Globus pallidus (tissue), 1 donor: ENCODE measurements around the gene ELMO1.

Experiments
- DNase-seq: peaks from one replicate; pipeline ENCODE4 v3.0.0-alpha.2; 2015; ENCODE audit warnings: low spot score

The ELMO1 gene

GRCh38 chr7:36946401-36946739 is 502.3 kb downstream of the ELMO1 start:
- no peak for DNase-seq

GRCh38 chr7:36945612-36946400 is 502.9 kb downstream of the ELMO1 start:
- DNase-seq = no peak

GRCh38 chr7:36944838-36945237 is 503.8 kb downstream of the ELMO1 start:
- DNase-seq = no peak

GRCh38 chr7:36943591-36944435 is 504.9 kb downstream of the ELMO1 start:
- no peak for DNase-seq

- no peak for DNase-seq
These were observed 505.7 kb downstream of the ELMO1 start for GRCh38 chr7:36942955-36943354.

- DNase-seq = no peak
These were observed 506.1 kb downstream of the ELMO1 start for GRCh38 chr7:36942541-36942940.

- no peak for DNase-seq
These were observed 506.6 kb downstream of the ELMO1 start for GRCh38 chr7:36942025-36942424.

GRCh38 chr7:36941359-36941758 is 507.3 kb downstream of the ELMO1 start:
- no peak for DNase-seq

- DNase-seq = no peak
These were observed 508.8 kb downstream of the ELMO1 start for GRCh38 chr7:36939816-36940215.

GRCh38 chr7:36937754-36938563 is 510.7 kb downstream of the ELMO1 start:
- no peak for DNase-seq

- no peak for DNase-seq
These were observed 516.8 kb downstream of the ELMO1 start for GRCh38 chr7:36931892-36932291.

GRCh38 chr7:36929791-36930190 is 518.9 kb downstream of the ELMO1 start:
- no peak for DNase-seq

GRCh38 chr7:36928718-36929117 is 519.9 kb downstream of the ELMO1 start:
- no peak for DNase-seq

GRCh38 chr7:36928311-36928710 is 520.4 kb downstream of the ELMO1 start:
- DNase-seq = no peak

GRCh38 chr7:36925691-36926090 is 523.0 kb downstream of the ELMO1 start:
- no peak for DNase-seq

GRCh38 chr7:36925207-36925606 is 523.5 kb downstream of the ELMO1 start:
- DNase-seq = no peak

- no peak for DNase-seq
These were observed 524.7 kb downstream of the ELMO1 start for GRCh38 chr7:36923943-36924436.

- no peak for DNase-seq
These were observed 525.5 kb downstream of the ELMO1 start for GRCh38 chr7:36923185-36923584.

- DNase-seq = no peak
These were observed 528.2 kb downstream of the ELMO1 start for GRCh38 chr7:36920433-36920832.

- DNase-seq = no peak
These were observed 528.9 kb downstream of the ELMO1 start for GRCh38 chr7:36919738-36920137.

GRCh38 chr7:36918591-36918990 is 530.1 kb downstream of the ELMO1 start:
- no peak for DNase-seq

- DNase-seq = no peak
These were observed 532.0 kb downstream of the ELMO1 start for GRCh38 chr7:36916619-36917018.
